Vagina (tissue), 2 donors: ENCODE results near the gene MAP3K9.

ENCODE experiments used
- CTCF ChIP-seq, 3 experiments: fragments of 450-650 bp in 2 of 3; fragments of 200-600 bp in 1 of 3; sonication (generic) in 1 of 3; IDR thresholded peaks; one replicate each; pipeline ENCODE4 v1.5.1; 2017 to 2019; ENCODE audit warnings: antibody characterized with exemption in 3 of 3, mild to moderate bottlenecking in 2 of 3, moderate library complexity in 2 of 3
- POLR2A ChIP-seq, 2 donors: fragments of 450-650 bp; IDR thresholded peaks; one replicate each; pipeline ENCODE4 v1.6.1; 2017; ENCODE audit warnings: antibody characterized with exemption in 2 of 2, mild to moderate bottlenecking in 2 of 2, moderate library complexity in 2 of 2

GRCh38 chr14:70809225-70810219 lies at the start of gene MAP3K9:
- TF ChIP-seq CTCF (IDR thresholded peaks at IDR 0.05) (no peak), POLR2A (IDR thresholded peaks at IDR 0.05) (no peak)
